ENCODE results near the gene TNNT2. TPM values are rescaled to one million over a fixed set of nuclear protein-coding genes. Genes with fewer than 3 reads are reported as not detected.

TNNT2 gene
- total RNA-seq, 2 experiments from 2014 or later, result not detected

DNA sequence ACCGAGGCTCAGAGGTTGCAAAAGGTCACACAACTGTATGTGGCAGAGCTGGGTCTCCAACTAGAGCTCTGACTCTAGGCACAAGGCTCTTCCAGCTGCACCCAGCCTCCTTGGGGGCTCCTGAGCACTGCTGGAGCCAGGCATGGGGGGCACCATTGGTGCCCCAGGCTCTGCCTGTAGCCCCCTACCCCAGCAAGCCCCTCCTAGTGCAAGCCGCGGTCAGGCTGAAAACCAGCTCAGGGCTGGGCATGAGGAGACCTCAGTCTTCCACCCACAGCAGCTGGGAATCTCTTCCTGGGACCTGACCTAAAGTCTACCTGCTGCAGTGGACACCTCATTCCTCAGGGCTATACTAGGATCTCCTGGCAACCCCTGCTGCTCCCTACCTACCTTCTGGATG, 14.6 kb downstream of the TNNT2 start:
- H3K9me3 Mint-ChIP-seq, result no peaks in the 10 kb centered on the region
- no peak for ATAC-seq (ENCODE audit: low read depth)
- H3K27ac Mint-ChIP-seq, result no peak overlapping the region

DNA sequence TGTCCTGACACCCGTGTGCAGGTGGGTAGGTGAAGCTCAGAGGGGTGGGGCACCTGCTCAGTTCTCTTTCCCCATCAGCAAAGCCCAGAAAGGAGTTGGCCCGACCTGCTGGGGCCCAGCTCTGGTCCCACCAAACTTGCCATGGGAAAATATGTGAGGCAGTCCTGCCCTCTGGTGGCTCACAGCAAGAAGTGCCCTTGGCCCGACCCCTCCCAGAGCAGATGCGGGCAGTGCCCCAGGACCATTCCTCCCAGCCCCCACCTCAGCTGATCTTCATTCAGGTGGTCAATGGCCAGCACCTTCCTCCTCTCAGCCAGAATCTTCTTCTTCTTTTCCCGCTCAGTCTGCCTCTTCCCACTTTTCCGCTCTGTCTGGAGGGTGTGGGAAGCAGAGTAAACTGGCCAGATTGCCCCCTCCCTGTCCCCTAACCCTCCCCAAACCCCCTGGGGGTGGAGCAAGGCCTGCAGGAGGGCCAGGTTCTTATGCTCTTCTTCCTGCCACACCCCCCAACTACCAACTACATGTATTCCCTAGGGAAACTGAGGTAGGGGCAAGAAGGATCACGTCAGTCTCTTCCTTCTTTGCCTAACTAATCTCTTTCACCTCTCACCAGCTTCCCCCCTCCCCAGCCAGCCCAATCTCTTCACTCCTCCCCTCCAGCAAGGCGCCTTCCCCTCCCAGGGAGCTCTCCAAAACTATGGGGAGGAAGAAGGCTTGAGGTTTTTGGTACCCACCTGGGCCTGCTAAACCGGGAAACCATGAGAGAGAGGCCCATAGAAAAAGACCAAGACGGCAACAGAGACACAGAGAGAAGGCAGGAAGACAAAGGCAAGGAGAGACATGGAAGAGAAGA, 15.6 kb downstream of the TNNT2 start:
- peak; percentile 41 for DNase-seq
- H3K4me3 Mint-ChIP-seq, result no peak overlapping the region
- ATAC-seq (ENCODE audit: low read depth), result peak; percentile 35

More for the DNA sequence above, 14.6 kb downstream of the TNNT2 start:
- no peak for DNase-seq
- no peak overlapping the region for H3K4me3 Mint-ChIP-seq
- H3K27me3 Mint-ChIP-seq, result peaks cover 4% of the 10 kb centered on the region
- H3K4me1 Mint-ChIP-seq, result no peaks in the 10 kb centered on the region
- H3K36me3 Mint-ChIP-seq, result no peaks in the 10 kb centered on the region
- POLR2A ChIA-PET, result no interaction called here

DNA sequence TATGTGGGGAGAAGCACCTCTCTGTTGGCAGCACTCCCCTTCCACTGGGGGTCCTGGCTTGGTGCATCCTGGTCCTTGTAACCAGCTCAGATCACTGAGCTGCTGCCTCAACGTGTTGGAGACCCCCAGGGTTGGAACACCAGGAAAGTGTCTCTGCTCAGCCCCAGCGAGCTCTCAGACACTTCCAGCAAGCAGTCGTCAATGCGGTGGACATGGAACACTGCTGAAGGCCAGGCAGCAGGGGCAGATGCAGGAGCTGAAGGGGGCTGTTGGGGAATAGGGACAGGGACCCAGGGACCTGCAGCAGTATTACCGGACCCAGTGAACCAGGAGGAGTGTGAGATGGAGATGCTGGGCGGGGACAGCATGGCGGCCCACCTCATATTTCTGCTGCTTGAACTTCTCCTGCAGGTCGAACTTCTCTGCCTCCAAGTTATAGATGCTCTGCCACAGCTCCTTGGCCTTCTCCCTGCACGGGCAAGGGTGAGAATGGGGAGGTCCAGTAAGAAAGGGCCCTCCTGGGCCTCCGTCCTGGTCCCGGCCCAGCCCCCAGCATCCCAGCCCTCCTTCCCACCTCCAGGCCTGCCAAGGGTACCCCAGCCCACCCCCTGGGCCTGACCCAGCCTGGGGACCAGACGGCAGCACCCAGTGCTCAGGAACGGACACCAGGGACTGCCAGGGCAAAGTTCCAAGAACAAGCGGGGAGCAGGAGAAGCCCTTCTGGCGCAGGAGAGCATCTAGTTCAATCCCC, 16.4 kb downstream of the TNNT2 start:
- POLR2A ChIA-PET, result no interaction called here
- H3K36me3 Mint-ChIP-seq, result no peaks in the 10 kb centered on the region
- peaks cover 2% of the 10 kb centered on the region for H3K27me3 Mint-ChIP-seq
- no peaks in the 10 kb centered on the region for H3K9me3 Mint-ChIP-seq
- no peaks in the 10 kb centered on the region for H3K4me1 Mint-ChIP-seq
- no peak overlapping the region for H3K4me3 Mint-ChIP-seq
- no peak for DNase-seq
- H3K27ac Mint-ChIP-seq, result no peak overlapping the region
- no peak for ATAC-seq (ENCODE audit: low read depth)

More for the DNA sequence above, 15.6 kb downstream of the TNNT2 start:
- Mint-ChIP-seq H3K4me1 (no peaks in the 10 kb centered on the region), H3K27ac (no peak overlapping the region), H3K36me3 (no peaks in the 10 kb centered on the region), H3K27me3 (peaks cover 2% of the 10 kb centered on the region), H3K9me3 (no peaks in the 10 kb centered on the region)
- POLR2A ChIA-PET, result no interaction called here

DNA sequence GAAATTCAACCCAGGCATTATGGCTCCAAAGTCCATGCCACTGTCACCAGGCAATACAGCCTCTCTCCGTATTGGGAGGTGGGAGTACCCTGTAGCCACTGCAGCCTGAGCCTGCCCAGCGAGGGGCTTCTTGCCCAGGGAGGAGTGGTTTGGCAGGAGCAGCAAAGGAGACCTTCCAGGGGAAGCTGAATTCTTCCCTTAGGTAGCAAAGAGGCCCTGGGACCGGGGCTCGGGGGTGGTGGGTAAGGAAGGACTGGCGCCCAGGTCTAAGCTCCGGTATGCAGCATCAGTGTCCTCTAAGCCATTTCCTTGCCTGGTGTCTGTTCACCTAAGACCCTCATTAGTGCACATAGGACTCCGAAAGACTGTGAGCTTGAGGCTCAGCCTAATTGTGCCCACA, 17.0 kb downstream of the TNNT2 start:
- no peak for DNase-seq
- Mint-ChIP-seq H3K4me3 (no peak overlapping the region), H3K27me3 (peaks cover 2% of the 10 kb centered on the region), H3K4me1 (no peaks in the 10 kb centered on the region), H3K36me3 (no peaks in the 10 kb centered on the region), H3K27ac (no peak overlapping the region), H3K9me3 (no peaks in the 10 kb centered on the region)
- no peak for ATAC-seq (ENCODE audit: low read depth)
- POLR2A ChIA-PET, result no interaction called here

DNA sequence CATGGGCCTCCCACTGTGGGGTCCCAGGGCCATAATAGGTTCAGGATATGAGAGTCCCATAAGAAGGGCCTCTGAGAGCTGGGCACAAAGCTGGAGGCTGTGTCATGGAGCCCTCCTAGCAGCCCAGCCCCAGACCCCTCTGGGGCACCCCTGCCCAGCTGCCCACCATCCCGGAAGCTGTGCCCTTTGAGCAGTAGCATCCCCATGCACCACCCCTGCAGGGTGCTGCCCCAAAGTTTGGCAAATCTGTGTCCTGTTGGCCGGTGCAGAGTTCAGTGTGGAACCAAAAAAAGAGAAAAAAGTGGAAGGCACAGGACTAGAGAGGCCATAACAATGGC, 17.6 kb downstream of the TNNT2 start:
- no peak overlapping the region for H3K27ac Mint-ChIP-seq
- peaks cover 2% of the 10 kb centered on the region for H3K27me3 Mint-ChIP-seq
- H3K9me3 Mint-ChIP-seq, result no peaks in the 10 kb centered on the region
- ATAC-seq (ENCODE audit: low read depth) (no peak), DNase-seq (no peak)
- no peaks in the 10 kb centered on the region for H3K36me3 Mint-ChIP-seq
- POLR2A ChIA-PET, result no interaction called here
- no peak overlapping the region for H3K4me3 Mint-ChIP-seq
- H3K4me1 Mint-ChIP-seq, result no peaks in the 10 kb centered on the region

DNA sequence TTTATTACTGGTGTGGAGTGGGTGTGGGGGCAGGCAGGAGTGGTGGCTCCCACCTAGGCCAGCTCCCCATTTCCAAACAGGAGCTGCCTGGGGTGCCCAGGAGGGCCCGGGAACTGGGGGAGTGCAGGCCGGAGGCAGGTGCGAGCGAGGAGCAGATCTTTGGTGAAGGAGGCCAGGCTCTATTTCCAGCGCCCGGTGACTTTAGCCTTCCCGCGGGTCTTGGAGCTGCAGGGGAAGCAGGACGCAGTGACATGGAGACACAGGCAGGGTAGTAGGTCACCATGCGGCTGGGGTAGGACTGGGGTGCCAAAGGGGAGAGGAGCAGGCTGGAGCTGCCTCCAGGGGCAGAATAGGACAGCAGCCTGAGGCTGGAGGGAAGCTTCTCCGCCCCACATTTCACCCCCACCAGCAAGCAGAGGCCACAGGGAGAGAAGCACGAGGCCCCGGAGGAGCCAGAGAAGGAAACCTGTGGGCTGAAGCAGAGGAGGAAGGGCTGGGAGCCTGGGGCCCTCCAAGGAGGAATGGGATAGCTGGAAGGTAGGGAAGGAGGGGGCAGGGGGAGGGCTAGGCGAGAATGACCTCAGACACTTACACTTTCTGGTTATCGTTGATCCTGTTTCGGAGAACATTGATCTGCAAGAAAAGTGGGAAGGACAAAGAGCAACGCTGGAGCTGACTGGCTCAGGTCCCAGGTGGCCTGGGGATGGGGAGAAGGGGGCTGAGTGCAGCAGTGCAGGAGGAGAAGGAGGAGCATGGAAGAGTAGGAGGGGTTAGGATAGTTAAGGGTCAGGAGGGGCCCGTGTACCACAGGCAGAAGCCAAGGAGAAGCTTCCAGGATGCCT, 18.2 kb downstream of the TNNT2 start:
- Mint-ChIP-seq H3K27ac (no peak overlapping the region), H3K27me3 (peaks cover 2% of the 10 kb centered on the region), H3K36me3 (no peaks in the 10 kb centered on the region), H3K4me1 (no peaks in the 10 kb centered on the region), H3K4me3 (no peak overlapping the region), H3K9me3 (no peaks in the 10 kb centered on the region)
- ATAC-seq (ENCODE audit: low read depth) (no peak), DNase-seq (no peak)
- POLR2A ChIA-PET, result no interaction called here

DNA sequence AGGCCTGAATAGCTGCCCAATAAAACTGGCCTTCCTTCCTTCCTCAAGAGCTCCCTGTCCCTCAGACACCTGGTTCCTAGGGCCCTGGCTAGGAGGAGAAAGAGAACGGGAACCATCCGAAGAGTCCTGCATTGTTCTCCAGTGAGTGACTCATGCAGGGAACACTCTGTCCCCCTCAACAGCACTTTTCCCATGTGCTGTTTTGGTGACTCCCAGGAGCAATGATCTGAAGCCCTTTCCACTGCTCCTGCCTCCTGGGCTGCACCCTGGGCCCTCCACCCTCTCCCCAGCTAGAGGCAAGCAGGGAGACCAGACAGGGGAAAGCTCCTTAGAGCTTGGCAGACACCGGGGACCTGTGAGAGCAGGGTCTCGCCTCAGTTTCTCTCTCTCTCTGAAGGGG, 18.9 kb downstream of the TNNT2 start:
- Mint-ChIP-seq H3K4me3 (no peak overlapping the region), H3K9me3 (no peaks in the 10 kb centered on the region), H3K36me3 (no peaks in the 10 kb centered on the region)

DNA sequence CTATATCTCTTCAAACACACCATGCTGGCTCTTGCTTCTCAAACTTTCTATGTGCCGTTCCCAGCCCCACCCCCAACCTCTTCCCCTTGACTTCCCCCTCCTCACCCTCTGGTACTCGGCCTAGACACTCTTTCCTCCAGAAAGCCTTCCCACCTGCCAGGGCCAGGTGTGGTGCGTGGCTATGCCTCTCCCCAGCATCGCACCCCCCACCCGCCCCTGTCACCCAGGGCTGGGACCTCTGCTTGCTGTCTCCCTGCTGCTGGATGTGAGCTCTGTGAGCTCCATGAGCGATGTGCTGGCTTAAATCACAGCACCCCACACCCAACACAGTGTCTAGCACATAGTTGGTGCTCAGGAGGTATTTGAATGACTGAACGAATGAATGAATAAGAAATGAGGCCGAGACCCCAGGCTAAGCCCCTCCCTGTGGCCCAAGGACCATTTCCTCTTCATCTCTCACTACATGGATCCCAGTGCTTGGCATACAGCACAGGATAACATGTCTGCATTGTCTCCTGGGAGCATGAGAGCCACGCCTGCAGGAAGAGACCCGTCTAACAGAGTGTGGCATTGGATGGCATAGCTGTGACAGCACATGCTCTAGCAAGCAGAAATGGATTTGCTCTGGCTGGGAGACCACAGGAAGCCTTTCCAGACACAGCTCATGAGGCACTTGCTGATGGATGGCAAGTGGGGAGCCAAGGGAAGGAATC, 19.7 kb downstream of the TNNT2 start:
- ATAC-seq (ENCODE audit: low read depth) (no peak), DNase-seq (no peak)
- no peaks in the 10 kb centered on the region for H3K9me3 Mint-ChIP-seq
- H3K4me1 Mint-ChIP-seq, result no peaks in the 10 kb centered on the region
- peaks cover 2% of the 10 kb centered on the region for H3K27me3 Mint-ChIP-seq
- H3K36me3 Mint-ChIP-seq, result no peaks in the 10 kb centered on the region
- POLR2A ChIA-PET, result interaction anchor here (0.7 kb wide), 1 partner anchor 592 kb away, joined by 3 read pairs; no protein-coding TSS in a partner anchor
- no peak overlapping the region for H3K4me3 Mint-ChIP-seq
- H3K27ac Mint-ChIP-seq, result no peak overlapping the region

More for the DNA sequence above, 18.9 kb downstream of the TNNT2 start:
- ATAC-seq (ENCODE audit: low read depth), result no peak
- POLR2A ChIA-PET, result no interaction called here
- H3K27me3 Mint-ChIP-seq, result peaks cover 2% of the 10 kb centered on the region
- DNase-seq, result no peak
- H3K27ac Mint-ChIP-seq, result no peak overlapping the region
- H3K4me1 Mint-ChIP-seq, result no peaks in the 10 kb centered on the region

DNA sequence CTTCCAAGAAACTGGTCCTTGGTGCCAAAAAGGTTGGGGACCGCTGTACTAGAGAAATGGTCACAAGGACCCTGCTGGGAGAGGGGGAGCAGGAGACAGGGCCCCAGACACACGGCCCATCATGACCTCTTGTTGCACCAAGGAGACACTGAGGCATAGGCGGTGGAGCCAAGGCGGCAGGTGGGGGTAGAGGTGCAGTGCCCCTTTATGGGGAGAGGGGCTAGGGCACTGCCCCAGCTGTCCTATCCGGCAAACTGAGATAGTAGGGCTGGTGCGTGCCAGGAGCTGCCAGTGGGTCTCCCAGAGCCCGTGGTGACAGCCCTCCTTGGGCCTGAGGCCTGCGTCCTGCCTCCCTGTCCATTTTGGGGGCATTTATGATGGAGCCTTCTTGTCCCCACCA, 20.3 kb downstream of the TNNT2 start:
- H3K4me1 Mint-ChIP-seq, result no peaks in the 10 kb centered on the region
- H3K27ac Mint-ChIP-seq, result no peak overlapping the region
- no peaks in the 10 kb centered on the region for H3K9me3 Mint-ChIP-seq
- ATAC-seq (ENCODE audit: low read depth) (no peak), DNase-seq (no peak)
- H3K36me3 Mint-ChIP-seq, result no peaks in the 10 kb centered on the region
- H3K27me3 Mint-ChIP-seq, result peaks cover under 1% of the 10 kb centered on the region
- H3K4me3 Mint-ChIP-seq, result no peak overlapping the region
- POLR2A ChIA-PET, result no interaction called here

DNA sequence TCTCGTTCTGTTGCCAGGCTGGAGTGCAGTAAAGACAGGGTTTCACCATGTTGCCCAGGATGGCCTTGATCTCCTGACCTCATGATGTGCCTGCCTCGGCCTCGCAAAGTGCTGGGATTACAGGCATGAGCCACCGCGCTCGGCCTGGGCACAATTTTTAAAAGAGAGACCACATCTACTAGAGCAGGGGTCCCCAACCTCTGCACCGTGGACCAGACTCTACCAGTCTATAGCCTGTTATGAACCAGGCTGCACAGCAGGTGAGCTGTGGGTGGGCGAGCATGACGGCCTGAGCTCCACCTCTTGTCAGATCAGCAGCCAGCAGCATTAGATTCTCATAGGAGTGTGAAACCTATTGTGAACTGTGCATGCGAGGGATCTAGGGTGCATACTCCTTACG, 20.8 kb downstream of the TNNT2 start:
- DNase-seq, result no peak
- Mint-ChIP-seq H3K27ac (no peak overlapping the region), H3K36me3 (no peaks in the 10 kb centered on the region), H3K4me1 (no peaks in the 10 kb centered on the region), H3K27me3 (no peaks in the 10 kb centered on the region), H3K9me3 (no peaks in the 10 kb centered on the region), H3K4me3 (no peak overlapping the region)
- POLR2A ChIA-PET, result no interaction called here
- ATAC-seq (ENCODE audit: low read depth), result no peak

DNA sequence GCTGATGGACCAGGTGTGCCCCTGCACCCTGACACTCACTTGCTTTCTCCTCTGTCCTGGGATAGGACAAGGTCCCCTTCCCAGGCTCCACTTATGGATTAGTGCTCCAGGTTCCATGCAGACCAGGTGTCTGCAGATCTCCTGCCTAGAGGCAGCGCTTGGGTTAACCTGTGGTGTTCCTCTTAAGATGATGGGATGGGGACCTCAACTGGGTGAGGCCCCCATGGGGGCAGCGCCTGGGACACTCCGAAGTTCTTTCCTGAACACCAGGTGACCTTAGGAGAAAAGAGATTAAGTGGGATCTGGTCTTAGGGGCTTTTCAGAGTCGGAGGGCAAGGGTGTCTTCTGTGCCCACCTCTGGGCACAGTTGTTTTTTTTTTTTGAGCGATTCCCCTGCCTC, 21.2 kb downstream of the TNNT2 start:
- no peaks in the 10 kb centered on the region for H3K4me1 Mint-ChIP-seq
- POLR2A ChIA-PET, result no interaction called here
- ATAC-seq (ENCODE audit: low read depth), result no peak
- H3K27me3 Mint-ChIP-seq, result no peaks in the 10 kb centered on the region
- no peaks in the 10 kb centered on the region for H3K36me3 Mint-ChIP-seq
- H3K4me3 Mint-ChIP-seq, result no peak overlapping the region
- H3K9me3 Mint-ChIP-seq, result no peaks in the 10 kb centered on the region
- H3K27ac Mint-ChIP-seq, result no peak overlapping the region
- DNase-seq, result no peak

DNA sequence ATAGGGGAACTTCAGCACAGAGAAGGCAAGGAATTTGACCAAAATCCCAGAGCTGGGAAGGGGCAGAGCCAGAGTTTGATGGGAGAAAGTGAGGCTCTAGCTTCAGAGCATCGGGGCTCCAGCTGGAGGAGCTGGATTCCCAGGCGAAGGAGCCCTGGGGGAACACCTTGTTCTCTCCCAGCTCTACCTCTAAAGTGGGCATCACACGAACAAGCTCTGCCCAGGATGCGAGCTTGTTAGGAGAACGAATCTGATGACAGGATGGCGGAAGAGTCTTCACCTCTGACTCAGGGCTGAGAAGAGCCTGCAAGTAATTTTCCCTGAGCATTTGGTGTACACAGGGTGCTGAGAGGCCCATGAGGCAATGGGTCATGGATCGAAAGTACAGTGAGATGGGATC, 22.0 kb downstream of the TNNT2 start:
- no peaks in the 10 kb centered on the region for H3K9me3 Mint-ChIP-seq
- POLR2A ChIA-PET, result no interaction called here
- ATAC-seq (ENCODE audit: low read depth) (no peak), DNase-seq (no peak)
- no peak overlapping the region for H3K27ac Mint-ChIP-seq
- H3K36me3 Mint-ChIP-seq, result no peaks in the 10 kb centered on the region
- no peaks in the 10 kb centered on the region for H3K27me3 Mint-ChIP-seq
- H3K4me1 Mint-ChIP-seq, result no peaks in the 10 kb centered on the region
- H3K4me3 Mint-ChIP-seq, result no peak overlapping the region

DNA sequence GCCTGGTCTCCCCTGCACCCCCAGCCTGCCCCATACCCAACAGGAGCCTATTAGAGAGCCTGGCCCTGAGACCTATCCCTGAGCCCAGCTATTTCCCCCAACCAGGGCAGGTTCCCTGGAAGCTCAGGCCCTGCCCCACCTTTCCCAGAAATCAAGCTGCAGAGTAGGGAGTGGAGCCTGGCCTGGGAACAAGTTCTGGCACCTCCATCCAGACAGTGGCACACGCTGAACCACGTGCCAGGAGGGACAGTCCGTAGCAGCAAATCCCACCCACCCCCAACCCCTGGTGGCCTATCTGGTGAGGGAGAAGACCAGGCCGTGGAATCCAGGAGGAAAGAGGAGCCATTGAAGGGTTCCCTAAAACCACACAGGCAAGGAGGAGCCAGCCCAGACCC, 22.6 kb downstream of the TNNT2 start:
- no peak for DNase-seq
- H3K27ac Mint-ChIP-seq, result no peak overlapping the region
- no peak overlapping the region for H3K4me3 Mint-ChIP-seq
- ATAC-seq (ENCODE audit: low read depth), result no peak
- POLR2A ChIA-PET, result no interaction called here
- H3K9me3 Mint-ChIP-seq, result no peaks in the 10 kb centered on the region
- H3K4me1 Mint-ChIP-seq, result no peaks in the 10 kb centered on the region
- H3K36me3 Mint-ChIP-seq, result no peaks in the 10 kb centered on the region
- no peaks in the 10 kb centered on the region for H3K27me3 Mint-ChIP-seq

All from activated naive CD8-positive, alpha-beta T cell treated with anti-CD3 and anti-CD28 coated beads, Interleukin-2, amount 10 ng/mL, durations not matched to agents 7 days and 5 days (primary cell).